SK-N-SH treated with all-trans-retinoic acid at 6 μM for 48 hours (cell line): ENCODE data around the gene FILIP1.

Experiments used
- ATAC-seq: fragments of 200-7000 bp; cut with Tn5 transposase; 3 replicates; pipeline ENCODE4 v1.9.1; 2020; ENCODE audit warnings: mild to moderate bottlenecking, moderate library complexity
- ARNTL ChIP-seq: fragments of 450-650 bp; formaldehyde crosslinking; IDR thresholded peaks from 2 replicates; pipeline ENCODE4 v1.5.0; 2020; ENCODE audit warnings: low read depth, mild to moderate bottlenecking, moderate library complexity, borderline replicate concordance
- BACH2 ChIP-seq: fragments of 250-450 bp; sonication (Bioruptor Pico); IDR thresholded peaks from 2 replicates; pipeline ENCODE4 v1.9.0; 2021; ENCODE audit warnings: mild to moderate bottlenecking, borderline replicate concordance
- CREB5 ChIP-seq: fragments of 250-450 bp; sonication (Bioruptor Pico); IDR thresholded peaks from 2 replicates; pipeline ENCODE4 v1.5.1; 2020; ENCODE audit warnings: low read depth, mild to moderate bottlenecking, moderate library complexity
- CSDC2 ChIP-seq: fragments of 250-450 bp; sonication (Bioruptor Pico); IDR thresholded peaks from 2 replicates; pipeline ENCODE4 v1.5.0; 2020; ENCODE audit warnings: mild to moderate bottlenecking, moderate library complexity
- ESRRG ChIP-seq: fragments of 250-450 bp; sonication (Bioruptor Pico); IDR thresholded peaks from 2 replicates; pipeline ENCODE4 v1.6.1; 2021; ENCODE audit warnings: mild to moderate bottlenecking
- GLIS3 ChIP-seq: fragments of 250-450 bp; sonication (Bioruptor Pico); IDR thresholded peaks from 2 replicates; pipeline ENCODE4 v1.5.0; 2020; ENCODE audit warnings: mild to moderate bottlenecking, moderate library complexity
- ISL1 ChIP-seq: fragments of 250-450 bp; sonication (Bioruptor Pico); IDR thresholded peaks from 2 replicates; pipeline ENCODE4 v2.1.2; 2022; ENCODE audit warnings: mild to moderate bottlenecking, moderate library complexity
- OSR1 ChIP-seq: fragments of 250-450 bp; sonication (Bioruptor Pico); IDR thresholded peaks from 2 replicates; pipeline ENCODE4 v1.8.0; 2022; ENCODE audit warnings: moderate library complexity, mild to moderate bottlenecking, inconsistent platforms
- PATZ1 ChIP-seq: fragments of 250-450 bp; sonication (Bioruptor Pico); IDR thresholded peaks from 2 replicates; pipeline ENCODE4 v1.8.0; 2020; ENCODE audit warnings: mild to moderate bottlenecking, moderate library complexity, borderline replicate concordance
- PPARA ChIP-seq: fragments of 250-450 bp; sonication (Bioruptor Pico); IDR thresholded peaks from 2 replicates; pipeline ENCODE4 v1.5.0; 2020; ENCODE audit warnings: mild to moderate bottlenecking, borderline replicate concordance
- RARB ChIP-seq: fragments of 250-450 bp; sonication (Bioruptor Pico); IDR thresholded peaks from 2 replicates; pipeline ENCODE4 v1.8.0; 2021; ENCODE audit warnings: mild to moderate bottlenecking, moderate library complexity
- SNAI2 ChIP-seq: fragments of 250-450 bp; sonication (Bioruptor Pico); IDR thresholded peaks from 2 replicates; pipeline ENCODE4 v1.5.0; 2020; ENCODE audit warnings: mild to moderate bottlenecking, moderate library complexity
- TCF4 ChIP-seq: fragments of 250-450 bp; sonication (Bioruptor Pico); IDR thresholded peaks from 2 replicates; pipeline ENCODE4 v1.8.0; 2021; ENCODE audit warnings: mild to moderate bottlenecking, moderate library complexity, borderline replicate concordance
- TOX ChIP-seq: fragments of 250-450 bp; sonication (Bioruptor Pico); IDR thresholded peaks from 2 replicates; pipeline ENCODE4 v1.8.0; 2021; ENCODE audit warnings: mild to moderate bottlenecking, moderate library complexity, borderline replicate concordance
- TSHZ2 ChIP-seq: fragments of 250-450 bp; sonication (Bioruptor Pico); IDR thresholded peaks from 2 replicates; pipeline ENCODE4 v1.5.0; 2020; ENCODE audit warnings: mild to moderate bottlenecking, moderate library complexity
- ZFP3 ChIP-seq: fragments of 250-450 bp; sonication (Bioruptor Pico); IDR thresholded peaks from 2 replicates; pipeline ENCODE4 v1.5.0; 2020; ENCODE audit warnings: mild to moderate bottlenecking, moderate library complexity
- ZFP30 ChIP-seq: fragments of 450-650 bp; formaldehyde crosslinking; IDR thresholded peaks from 2 replicates; pipeline ENCODE4 v1.5.0; 2022; ENCODE audit warnings: mild to moderate bottlenecking, moderate library complexity
- ZNF565 ChIP-seq: fragments of 450-650 bp; formaldehyde crosslinking; conservative IDR thresholded peaks from 2 replicates; pipeline ENCODE4 v1.5.0; 2020; ENCODE audit warnings: low read depth, mild to moderate bottlenecking, moderate library complexity
- ZNF70 ChIP-seq: fragments of 450-650 bp; formaldehyde crosslinking; IDR thresholded peaks from 2 replicates; pipeline ENCODE4 v1.5.0; 2020; ENCODE audit warnings: mild to moderate bottlenecking, moderate library complexity
- ZNF8 ChIP-seq: fragments of 450-650 bp; formaldehyde crosslinking; IDR thresholded peaks from 2 replicates; pipeline ENCODE4 v1.5.0; 2020; ENCODE audit warnings: mild to moderate bottlenecking, moderate library complexity

The FILIP1 gene

GRCh38 chr6:75327807-75328206, 165.8 kb downstream of the FILIP1 start:
- ATAC-seq = no peak
- TF ChIP-seq OSR1 (CRISPR knock-in tag) (no peak), CSDC2 (no peak), CREB5 (no peak), ARNTL (CRISPR knock-in tag) (no peak), ISL1 (CRISPR knock-in tag) (no peak), BACH2 (CRISPR knock-in tag) (no peak)

GRCh38 chr6:75326557-75327258, 166.9 kb downstream of the FILIP1 start:
- ATAC-seq = no peak
- no peak for TF ChIP-seq ZFP3 (CRISPR knock-in tag)
- no peak for TF ChIP-seq CREB5
- TF ChIP-seq ZNF8 (CRISPR knock-in tag) = no peak
- TF ChIP-seq RARB (CRISPR knock-in tag) = no peak
- no peak for TF ChIP-seq CSDC2
- no peak for TF ChIP-seq ARNTL (CRISPR knock-in tag)
- TF ChIP-seq ZFP30 = no peak

- no peak for ATAC-seq
These were observed 174.7 kb downstream of the FILIP1 start for GRCh38 chr6:75318900-75319299.

GRCh38 chr6:75317503-75318206, 175.9 kb downstream of the FILIP1 start:
- peak; percentile 85 for ATAC-seq
- no peak for TF ChIP-seq CREB5
- no peak for TF ChIP-seq TOX (CRISPR knock-in tag)
- no peak for TF ChIP-seq ZNF565 (CRISPR knock-in tag)
- TF ChIP-seq ZNF8 (CRISPR knock-in tag) = no peak
- TF ChIP-seq RARB (CRISPR knock-in tag) = no peak
- no peak for TF ChIP-seq ARNTL (CRISPR knock-in tag)
- TF ChIP-seq ZFP30 = no peak
- peak; percentile 59 for TF ChIP-seq ISL1 (CRISPR knock-in tag)

More at GRCh38 chr6:75318900-75319299, 174.7 kb downstream of the FILIP1 start:
- no peak for TF ChIP-seq PPARA (CRISPR knock-in tag)
- no peak for TF ChIP-seq PATZ1
- TF ChIP-seq ESRRG (CRISPR knock-in tag) = no peak
- no peak for TF ChIP-seq CSDC2
- no peak for TF ChIP-seq ZFP30
- no peak for TF ChIP-seq TOX (CRISPR knock-in tag)
- TF ChIP-seq OSR1 (CRISPR knock-in tag) = no peak
- no peak for TF ChIP-seq BACH2 (CRISPR knock-in tag)
- TF ChIP-seq SNAI2 (CRISPR knock-in tag) = no peak
- TF ChIP-seq, all 23 proteins: peak for 0

- ATAC-seq = no peak
- TF ChIP-seq PATZ1 (no peak), RARB (CRISPR knock-in tag) (no peak), ZFP30 (no peak), TCF4 (no peak), ZFP3 (CRISPR knock-in tag) (no peak), CSDC2 (no peak), ZNF8 (CRISPR knock-in tag) (no peak), SNAI2 (CRISPR knock-in tag) (no peak), GLIS3 (CRISPR knock-in tag) (no peak), ZNF70 (CRISPR knock-in tag) (no peak), PPARA (CRISPR knock-in tag) (no peak), TSHZ2 (no peak), OSR1 (CRISPR knock-in tag) (no peak), ARNTL (CRISPR knock-in tag) (no peak)
These were observed 177.6 kb downstream of the FILIP1 start for GRCh38 chr6:75315978-75316377.
